HG03342 (cell line): Measurements from ENCODE around the gene GNS.

Experiments used
- ATAC-seq: cut with Tn5 transposase; IDR thresholded peaks from one replicate; pipeline ENCODE4 v1.9.1; 2021; ENCODE audit warnings: mild to moderate bottlenecking, moderate library complexity; ENCODE audit not compliant: unreplicated experiment

Gene GNS

DNA sequence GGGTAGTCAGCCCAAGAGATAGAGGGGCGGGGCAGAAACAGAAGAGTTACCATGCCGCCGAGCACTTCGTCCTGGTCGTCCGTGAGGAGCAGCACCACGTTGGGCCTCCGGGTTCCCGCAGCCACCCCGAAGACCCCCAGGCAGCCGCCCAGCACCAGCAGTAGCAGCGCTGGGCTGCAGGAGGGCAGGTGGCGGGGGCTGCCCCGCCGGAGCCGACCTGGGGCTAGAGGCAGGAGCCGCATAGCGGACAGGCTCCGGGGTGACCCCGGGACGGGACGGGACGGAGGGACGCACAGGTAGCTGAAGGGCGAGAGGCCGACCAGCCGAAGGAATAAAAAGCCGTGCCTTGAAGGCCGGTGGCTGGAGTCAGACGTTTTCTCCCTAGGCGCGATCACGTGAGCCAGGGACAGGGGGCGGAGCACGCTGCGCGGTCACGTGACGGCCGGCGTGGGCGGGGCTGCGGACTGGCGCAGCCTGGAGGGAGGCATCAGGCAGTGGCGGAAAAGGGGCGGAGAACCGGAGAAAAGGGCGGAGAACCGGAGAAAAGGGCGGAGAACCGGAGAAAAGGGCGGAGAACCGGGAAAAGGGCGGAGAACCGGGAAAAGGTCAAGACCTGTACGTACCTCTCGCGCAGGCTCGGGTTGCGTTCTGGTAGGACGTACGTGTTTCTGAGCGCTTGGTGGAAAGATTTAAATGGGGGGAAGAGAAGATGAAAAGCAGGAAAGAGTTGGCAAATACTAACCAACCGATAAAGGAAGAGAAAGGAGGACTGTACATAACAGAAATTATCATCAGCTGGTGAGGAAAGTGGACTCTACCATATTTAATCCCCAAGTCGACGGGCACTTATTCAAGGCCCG, at the start of gene GNS:
Gene GNS (minus strand): TSS at position 372 of the 860 bp plus-strand sequence. CDS start 130 bp downstream, at position 242.
- peak; percentile 83 for ATAC-seq

DNA sequence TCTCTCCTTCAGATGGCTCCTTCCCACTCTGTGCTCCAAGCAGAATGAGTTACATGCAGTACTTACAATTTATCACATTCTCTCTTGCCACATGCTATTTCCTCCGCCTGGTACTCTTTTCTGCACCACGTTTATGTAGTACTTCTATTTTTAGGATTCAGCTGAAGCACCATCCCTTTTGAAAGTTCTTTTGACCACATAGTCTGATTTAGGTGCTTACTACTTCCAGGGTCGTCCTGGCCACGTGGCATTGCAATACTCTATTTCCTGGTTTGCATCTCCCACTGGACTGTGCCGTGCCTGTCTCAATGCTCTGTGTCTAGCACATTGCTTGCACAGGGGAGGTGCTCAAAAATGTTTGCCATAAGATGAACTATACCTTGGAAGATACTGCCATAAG, 48.9 kb upstream of the GNS start:
- ATAC-seq: no peak

DNA sequence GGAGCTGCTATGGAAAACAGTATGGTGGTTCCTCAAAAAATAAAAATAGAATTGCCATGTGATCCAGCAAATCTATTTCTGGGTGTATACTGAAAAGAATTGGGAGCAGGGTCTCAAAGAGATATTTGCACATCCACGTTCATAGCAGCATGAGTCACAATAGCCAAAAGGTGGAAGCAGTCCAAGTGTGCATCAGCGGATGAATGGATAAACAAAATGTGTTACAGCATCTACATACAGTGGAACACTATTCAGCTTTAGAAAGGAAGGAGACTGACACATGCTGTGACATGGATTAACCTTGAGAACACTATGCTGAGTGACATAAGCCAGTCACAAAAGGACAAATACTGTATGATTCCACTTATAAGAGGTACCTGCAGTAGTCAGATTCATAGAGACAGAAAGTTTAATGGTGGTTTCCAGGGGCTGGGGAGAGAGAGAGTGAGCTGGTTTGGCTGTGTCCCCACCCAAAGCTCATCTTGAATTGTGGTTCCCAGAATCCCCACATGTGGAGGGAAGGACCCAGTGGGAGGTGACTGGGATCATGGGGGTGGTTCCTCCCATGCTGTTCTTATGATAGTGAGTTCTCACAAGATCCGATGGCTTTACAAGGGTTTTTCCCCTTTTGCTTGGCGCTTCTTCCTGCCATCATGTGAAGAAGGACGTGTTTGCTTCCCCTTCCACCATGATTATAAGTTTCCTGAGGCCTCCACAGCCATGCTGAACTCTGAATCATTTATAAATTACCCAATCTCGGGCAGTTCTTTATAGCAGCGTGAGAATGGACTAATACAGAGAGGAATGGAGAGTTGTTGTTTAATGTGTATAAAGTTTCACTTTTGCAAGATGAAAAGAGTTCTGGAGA, 47.6 kb upstream of the GNS start:
- ATAC-seq: no peak

DNA sequence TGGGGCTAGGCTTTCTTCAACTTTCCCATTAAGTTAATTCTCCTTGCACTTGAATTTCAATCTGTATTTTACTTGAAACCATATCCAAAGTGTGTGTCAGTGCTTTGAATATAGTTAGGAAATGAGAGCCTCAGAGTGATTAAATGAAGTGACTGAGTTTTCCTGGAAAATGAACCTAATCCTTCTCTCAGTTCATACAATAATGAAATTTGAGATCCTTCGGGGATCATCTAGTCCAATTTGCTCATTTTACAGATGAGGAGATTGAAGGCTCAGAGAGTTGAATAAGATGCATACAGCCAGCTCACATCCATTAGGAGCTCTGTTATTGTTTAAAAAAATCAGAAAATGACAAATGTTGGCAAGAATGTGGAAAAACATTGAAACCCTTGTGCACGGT, 47.0 kb upstream of the GNS start:
- ATAC-seq: no peak

DNA sequence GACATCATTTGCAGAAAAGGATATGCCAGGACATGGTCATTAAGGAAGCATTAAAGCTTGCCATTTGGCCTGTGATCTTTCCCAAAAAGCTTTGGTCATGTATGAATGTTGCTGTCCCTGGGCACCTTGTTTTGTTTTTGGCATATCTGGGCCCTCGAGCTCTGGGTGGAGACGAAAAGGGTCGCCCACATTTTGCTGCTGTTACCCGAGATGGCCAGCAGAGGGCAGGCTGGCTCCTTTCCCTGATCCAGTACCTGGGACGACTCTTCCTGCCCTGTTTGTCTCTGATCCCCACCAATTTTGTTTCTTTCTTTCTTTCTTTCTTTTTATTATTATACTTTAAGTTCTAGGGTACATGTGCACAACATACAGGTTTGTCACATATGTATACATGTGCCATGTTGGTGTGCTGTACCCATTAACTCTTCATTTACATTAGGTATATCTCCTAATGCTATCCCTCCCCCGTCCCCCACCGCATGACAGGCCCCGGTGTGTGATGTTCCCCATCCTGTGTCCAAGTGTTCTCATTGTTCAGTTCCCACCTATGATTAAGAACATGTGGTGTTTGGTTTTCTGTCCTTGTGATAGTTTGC, 43.1 kb upstream of the GNS start:
- ATAC-seq: peak; percentile 68

DNA sequence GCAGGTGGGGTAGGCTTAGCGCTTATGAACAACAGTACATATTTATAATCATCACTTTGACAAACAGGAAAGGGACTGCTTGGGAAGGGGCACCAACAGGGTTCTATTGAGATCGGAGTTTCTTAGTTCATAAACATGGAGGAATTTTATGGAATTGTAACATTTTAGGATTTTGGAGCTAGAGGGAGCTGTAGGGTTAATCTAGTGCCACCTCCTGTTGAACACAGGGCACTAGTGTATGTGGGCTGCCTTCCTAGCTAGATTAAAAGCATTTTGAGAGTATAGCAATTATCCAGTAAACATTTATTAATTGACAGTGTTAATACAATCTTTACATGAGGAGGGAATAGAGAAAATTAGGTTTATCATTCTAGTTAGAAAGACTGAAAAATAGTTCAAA, 42.2 kb upstream of the GNS start:
- no peak for ATAC-seq

DNA sequence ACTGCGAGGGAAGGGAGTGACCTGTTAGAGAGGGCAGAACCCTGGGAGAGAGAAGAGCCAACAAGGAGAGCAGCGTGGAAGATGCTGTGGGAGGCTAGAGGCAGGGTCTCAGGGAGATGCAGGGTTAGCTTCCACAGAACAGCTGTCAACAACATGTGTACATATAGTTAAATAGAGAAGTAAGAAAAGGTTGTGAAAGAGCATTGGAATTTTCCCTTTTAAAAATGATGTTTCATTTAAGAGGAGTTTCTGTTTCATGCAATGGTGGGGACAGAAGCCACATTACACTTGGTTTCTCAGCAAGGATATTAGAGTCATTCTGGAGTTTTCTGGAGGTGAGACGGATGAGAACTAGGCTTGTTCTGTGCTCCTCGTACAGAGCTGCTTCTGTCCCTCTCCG, 41.4 kb upstream of the GNS start:
- no peak for ATAC-seq

DNA sequence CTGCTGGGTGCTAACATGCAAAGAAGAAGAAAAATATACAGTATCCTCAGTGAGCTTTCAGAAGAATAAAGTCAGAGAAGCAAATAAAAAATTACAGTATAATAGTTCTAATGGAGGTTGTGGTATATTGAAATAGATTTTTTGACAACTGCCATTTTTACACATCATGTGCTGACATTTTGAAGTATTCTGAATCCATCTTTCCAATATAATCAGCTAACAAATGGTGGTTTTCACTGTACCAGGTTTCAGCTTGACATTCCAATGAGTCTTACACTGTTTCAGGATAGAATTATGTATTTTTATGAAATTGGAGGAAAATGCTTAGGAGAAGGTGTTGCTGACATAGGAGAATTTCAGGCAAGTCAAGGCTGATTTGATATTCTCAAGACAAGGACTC, 39.0 kb upstream of the GNS start:
- no peak for ATAC-seq

DNA sequence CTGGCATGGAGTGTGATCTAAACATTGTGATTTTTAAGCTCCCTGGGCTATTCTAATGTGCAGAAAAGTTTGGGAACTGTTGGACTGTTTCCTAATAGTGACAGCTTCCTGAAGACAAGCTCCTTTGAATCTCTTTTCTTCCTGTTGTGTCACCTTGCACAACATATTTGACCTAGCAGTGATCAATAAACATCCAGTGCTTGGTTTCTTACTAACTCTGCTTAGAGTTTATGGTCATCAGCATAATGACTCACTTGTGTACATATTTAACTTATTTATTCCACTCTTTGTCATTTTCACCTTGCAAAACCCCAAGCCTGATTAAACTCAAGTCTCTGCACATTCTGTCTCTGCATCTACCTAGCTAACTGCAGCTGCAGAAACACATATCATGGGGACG, 38.0 kb upstream of the GNS start:
- ATAC-seq: no peak

DNA sequence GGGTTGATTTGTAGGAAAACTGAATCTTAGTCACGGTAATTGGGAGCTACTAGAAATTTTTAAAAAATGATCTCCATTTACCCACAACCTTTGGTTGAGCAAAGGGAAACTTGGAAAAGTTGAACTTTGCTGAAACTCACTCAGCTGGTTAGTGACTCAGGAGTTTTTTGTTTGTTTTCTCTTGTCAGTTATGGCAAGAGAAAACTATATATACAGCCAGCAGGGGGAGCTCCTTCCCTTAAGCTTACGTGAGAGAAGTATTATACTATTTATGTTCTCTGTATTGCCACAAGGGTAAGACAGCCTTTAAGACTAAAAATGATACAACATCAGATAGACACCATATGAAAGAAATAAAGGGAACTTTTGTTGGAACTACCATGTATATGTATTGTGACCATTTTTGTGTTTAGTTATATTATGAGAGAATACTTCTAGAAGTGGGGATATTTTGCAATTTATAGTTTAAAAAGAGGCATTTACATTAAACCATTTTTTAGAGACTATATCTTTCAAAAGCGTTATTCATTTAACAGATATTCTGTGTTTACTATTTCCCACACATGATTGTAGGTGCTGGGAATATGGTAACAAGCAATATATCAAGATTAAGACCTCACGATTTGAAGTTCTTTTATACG, 37.1 kb upstream of the GNS start:
- ATAC-seq: peak; percentile 82

DNA sequence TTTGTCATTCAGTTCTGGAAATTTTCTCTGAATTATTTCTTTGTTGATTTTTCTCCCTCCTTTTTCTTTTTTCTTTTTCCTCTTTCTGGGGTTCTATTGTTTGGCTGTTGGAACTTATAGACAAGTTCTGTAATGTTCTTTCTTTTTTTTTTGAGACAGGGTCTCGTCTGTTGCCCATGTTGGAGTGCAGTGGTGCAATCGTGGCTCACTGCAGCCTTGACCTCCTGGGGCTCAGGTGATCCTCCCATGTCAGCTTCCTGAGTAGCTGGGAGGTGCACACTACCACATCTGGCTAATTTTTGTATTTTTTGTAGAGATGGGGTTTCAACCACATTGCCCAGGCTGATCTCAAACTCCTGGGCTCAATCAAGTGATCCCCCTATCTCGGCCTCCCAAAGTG, 35.1 kb upstream of the GNS start:
- ATAC-seq: no peak

DNA sequence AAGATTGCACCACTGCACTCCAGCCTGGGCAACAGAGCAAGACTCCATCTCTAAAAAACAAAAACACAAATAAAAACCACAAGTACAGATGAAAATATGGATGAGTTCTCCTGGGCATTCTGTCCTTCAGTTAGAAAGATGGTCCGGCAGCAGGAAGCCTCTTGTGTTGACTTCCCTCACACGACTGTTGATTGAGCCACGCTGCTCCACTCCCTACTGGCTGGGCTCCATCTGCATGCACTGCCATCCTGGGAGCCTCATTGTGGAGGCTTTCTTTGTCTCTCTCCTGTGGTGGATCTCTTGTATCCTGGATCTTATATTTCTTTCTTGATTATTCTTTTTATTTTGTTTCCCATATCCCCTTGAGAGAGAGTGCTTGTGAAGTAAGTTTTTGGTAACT, 34.4 kb upstream of the GNS start:
- no peak for ATAC-seq

DNA sequence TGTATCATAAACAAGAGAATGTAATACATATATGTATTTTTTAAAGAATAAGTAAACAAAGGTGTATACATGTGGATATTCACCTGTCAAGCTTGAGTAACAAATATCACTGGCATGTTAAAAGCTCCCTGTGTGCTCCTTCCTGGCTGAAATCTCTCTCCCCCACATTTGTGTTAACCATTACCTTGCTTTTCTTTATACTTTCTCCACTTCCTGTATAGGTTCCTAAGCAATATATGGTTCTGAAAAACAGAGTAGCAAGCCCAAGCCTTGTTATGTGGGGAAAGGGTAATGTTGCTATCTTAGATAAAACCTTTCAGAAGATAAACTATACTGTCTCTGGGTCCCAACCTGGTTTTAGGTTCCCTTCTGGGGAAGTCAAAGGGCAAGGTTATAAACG, 32.9 kb upstream of the GNS start:
- no peak for ATAC-seq

DNA sequence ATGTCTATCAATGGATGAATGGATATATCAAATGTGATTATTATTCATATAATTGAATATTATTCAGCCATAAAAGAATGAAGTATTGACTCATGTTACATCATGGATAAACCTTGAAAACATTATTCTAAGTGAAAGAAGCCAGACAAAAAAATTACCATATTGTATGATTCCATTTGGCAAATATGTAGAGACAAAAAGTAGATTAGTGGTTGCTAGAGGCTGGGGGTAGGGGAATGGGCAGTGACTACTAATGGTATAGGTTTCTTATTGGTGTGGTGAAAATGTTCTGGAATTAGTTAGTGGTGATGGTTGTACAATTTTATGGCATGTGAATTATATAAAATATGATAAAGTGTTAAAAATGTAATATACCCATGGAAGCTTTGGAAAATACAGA, 31.8 kb upstream of the GNS start:
- no peak for ATAC-seq

DNA sequence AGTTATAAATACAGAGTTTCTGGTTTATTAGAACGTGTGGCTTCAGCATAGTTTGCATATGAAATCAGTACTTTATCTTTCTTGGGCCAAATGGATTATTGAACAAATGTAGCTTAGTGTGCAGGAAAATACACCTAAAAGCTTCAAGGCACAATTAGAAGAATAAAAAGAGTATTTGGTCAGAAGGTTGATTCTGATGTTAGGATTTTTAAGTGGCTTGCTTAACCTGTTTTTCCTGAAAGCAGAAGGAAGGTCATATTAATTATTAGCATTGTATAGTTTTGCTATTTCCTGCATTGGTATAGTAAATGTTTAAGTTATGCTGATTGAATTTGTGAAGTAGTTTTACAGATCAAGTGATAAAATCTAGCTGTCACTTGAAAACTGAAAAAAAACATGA, 31.0 kb upstream of the GNS start:
- ATAC-seq: no peak

DNA sequence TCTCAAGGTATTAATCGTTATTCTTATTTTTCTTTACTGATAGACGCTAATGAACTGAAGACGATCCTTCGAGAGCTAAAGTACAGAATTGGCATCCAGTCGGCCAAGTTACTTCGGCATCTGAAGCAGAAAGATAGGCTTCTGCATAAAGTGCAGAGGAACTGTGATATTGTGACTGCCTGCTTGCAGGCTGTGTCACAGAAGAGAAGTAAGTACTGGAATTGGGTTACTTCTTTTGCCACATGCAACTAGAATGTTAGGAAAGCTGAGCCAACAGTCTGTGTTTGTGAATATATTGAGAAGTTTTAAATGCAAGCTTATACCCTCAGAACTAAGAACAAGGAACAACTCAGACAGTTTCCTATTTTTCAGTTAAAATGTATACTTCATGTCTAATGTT, 26.6 kb upstream of the GNS start:
- ATAC-seq: no peak

DNA sequence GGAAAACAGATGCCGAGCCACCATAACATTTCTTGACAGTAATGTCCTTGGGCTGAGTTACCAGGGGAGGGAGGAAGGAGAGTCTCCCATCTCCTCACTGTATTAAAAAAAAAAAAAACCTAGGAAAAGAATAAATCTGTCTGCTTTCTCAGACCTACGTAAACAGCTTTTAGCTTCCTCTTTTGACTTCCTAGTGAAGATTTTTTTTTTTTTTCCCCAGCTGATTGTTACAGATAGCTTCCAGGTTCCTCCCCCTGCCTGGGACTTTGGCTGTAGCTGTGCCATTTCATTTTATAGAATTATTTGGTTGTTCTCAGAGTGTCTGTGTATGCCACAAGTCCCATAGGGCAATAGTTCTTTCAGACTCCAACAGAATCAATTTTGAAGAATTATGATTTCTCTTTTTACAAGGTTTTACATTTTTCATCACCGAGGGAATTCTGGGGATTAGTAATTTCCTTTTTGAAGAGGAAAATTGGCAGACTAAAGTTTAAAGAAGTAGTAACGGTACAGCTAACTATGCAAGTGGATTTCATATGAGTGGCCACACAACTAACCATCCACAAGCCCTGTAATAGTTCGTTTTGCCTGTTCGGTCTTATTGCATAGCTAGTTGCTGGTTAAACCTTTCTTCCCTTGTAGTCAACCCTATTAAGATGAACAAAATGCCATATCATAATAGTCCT, 23.1 kb upstream of the GNS start:
- ATAC-seq: no peak

DNA sequence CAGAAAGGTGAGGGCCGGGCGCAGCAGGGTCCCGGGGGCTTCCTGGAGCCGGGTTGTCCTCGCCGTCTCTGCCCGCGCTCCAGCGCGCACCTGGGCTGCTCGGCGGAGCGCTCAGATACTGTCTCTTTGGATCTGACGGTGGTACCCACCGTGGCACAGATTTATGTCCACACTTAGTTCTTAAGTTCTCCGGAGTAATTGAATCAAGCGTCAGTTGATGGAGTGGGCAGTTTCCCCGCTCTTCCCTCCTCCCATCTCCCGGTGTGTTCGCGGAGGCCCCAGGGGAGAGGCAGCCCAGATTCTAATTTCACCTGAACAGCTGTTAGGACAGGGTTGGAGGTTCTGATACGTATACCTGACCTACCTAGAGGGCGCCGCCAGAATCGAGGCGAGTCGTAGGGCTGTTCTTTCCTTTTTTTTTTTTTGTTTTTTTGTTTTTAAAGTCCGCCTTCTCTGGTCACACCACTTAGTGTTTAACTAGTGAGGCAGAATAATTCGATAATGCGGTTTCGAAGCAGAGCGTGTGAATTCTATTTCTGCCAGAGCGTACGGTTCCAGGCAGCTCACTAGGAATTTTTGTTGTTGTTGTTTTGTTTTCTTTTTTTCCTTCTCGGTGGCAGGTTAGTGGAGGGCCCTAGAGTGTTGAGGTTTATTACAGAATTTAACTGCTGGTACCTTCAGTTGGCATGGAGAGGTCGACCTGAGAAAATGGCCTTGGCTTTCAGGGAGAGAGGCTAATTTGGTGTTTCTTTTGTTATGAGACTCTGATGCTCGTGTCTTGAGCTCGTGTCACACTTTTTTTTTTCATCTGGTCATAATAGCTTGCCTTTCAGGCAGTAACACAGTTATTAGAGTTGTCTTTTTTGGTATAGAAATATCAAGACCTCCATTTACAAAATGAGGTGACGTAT, 22.3 kb upstream of the GNS start:
- peak; percentile 27 for ATAC-seq

DNA sequence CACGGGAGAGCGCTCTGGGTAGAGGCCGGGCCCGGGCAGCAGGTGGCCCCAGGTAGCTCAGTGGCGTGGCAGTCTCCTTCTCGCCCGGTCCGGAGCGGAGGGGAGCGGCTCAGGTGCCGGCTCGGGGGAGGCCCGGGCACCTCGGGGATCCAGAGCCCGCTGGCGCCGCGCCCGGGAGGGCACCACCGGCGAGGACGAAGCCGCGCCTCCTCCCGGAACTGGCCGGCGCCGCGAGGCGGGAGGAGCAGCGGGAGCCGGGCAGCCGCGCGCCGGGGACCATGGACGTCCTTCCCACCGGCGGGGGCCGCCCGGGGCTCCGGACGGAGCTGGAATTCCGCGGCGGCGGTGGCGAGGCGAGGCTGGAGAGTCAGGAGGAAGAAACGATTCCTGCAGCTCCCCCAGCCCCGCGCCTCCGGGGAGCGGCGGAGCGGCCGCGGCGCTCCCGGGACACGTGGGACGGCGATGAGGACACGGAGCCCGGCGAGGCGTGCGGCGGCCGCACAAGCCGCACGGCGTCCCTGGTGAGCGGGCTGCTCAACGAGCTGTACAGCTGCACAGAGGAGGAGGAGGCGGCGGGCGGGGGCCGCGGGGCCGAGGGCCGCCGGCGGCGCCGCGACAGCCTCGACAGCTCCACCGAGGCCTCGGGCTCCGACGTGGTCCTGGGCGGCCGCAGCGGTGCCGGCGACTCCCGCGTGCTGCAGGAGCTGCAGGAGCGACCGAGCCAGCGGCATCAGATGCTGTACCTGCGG, 21.5 kb upstream of the GNS start:
- peak; percentile 39 for ATAC-seq
